H54 (cell line): Measurements from ENCODE around the gene ZNF335.
A peak's percentile ranks its signal among the peaks of the same experiment; 100 is the strongest.
"Not testable (repeated sequence)": the region's sequence is repeated elsewhere in the genome, so short reads cannot be mapped to it uniquely, and the experiment has no call there.

Experiments
- DNase-seq: peaks from one replicate; pipeline ENCODE4 v3.0.0; 2011; ENCODE audit warnings: low spot score, mixed read lengths; ENCODE audit not compliant: insufficient read length
- FAIRE-seq: peaks from 3 replicates; lab custom pipeline; 2011; peaks lifted over from hg19 to GRCh38; lab: Jason Lieb, UNC
- POLR2A ChIP-seq: IDR thresholded peaks from 2 replicates; pipeline ENCODE4 v1.6.1; 2011; ENCODE audit warnings: low read depth, mild to moderate bottlenecking, low read length

The ZNF335 gene

GRCh38 chr20:45934046-45934585 is 37.9 kb downstream of the ZNF335 start:
- FAIRE-seq = no peak
- TF ChIP-seq POLR2A = no peak
- DNase-seq = peak; percentile 37

GRCh38 chr20:45933266-45934045 is 38.5 kb downstream of the ZNF335 start:
- FAIRE-seq = no peak
- DNase-seq = peak; percentile 85

GRCh38 chr20:45931680-45932079 is 40.3 kb downstream of the ZNF335 start:
- not testable (repeated sequence) for FAIRE-seq, DNase-seq

More at GRCh38 chr20:45933266-45934045, 38.5 kb downstream of the ZNF335 start:
- TF ChIP-seq POLR2A = peak; percentile 58

GRCh38 chr20:45927071-45927878 is 44.7 kb downstream of the ZNF335 start:
- no peak for TF ChIP-seq POLR2A
- no peak for DNase-seq
- FAIRE-seq = no peak

- DNase-seq (no peak), FAIRE-seq (no peak)
- TF ChIP-seq POLR2A = no peak
Measured at GRCh38 chr20:45926731-45927070, 45.3 kb downstream of the ZNF335 start.

GRCh38 chr20:45925821-45926506 is 46.0 kb downstream of the ZNF335 start:
- DNase-seq (no peak), FAIRE-seq (no peak)
- TF ChIP-seq POLR2A = no peak

GRCh38 chr20:45924391-45925261 is 47.4 kb downstream of the ZNF335 start:
- no peak for TF ChIP-seq POLR2A
- no peak for FAIRE-seq
- DNase-seq = no peak

- FAIRE-seq = no peak
- DNase-seq = no peak
- no peak for TF ChIP-seq POLR2A
Measured at GRCh38 chr20:45921337-45922189, 50.4 kb downstream of the ZNF335 start.

GRCh38 chr20:45920462-45921336 is 51.3 kb downstream of the ZNF335 start:
- DNase-seq = no peak
- TF ChIP-seq POLR2A = no peak
- no peak for FAIRE-seq

GRCh38 chr20:45919542-45920399 is 52.2 kb downstream of the ZNF335 start:
- FAIRE-seq = no peak
- TF ChIP-seq POLR2A = no peak
- no peak for DNase-seq
